K562 (cell line): Measurements from ENCODE around the gene MRPL58. TPM values are rescaled to one million over a fixed set of nuclear protein-coding genes. Genes with fewer than 3 reads are reported as not detected.

Experiments
- ADNP ChIP-seq: fragments of 200-800 bp; sonication (Bioruptor generic); IDR thresholded peaks from 2 replicates; pipeline ENCODE4 v1.6.1; 2016; ENCODE audit warnings: missing genetic modification characterization, missing compliant biosample characterization
- CHD4 ChIP-seq: fragments of 200-600 bp; sonication (generic); IDR thresholded peaks from 3 replicates; pipeline ENCODE4 v1.6.1; 2012; ENCODE audit warnings: low read depth, mild to moderate bottlenecking, mixed read lengths, low read length, inconsistent platforms; ENCODE audit not compliant: insufficient read depth, insufficient replicate concordance, poor library complexity, severe bottlenecking
- GABPA ChIP-seq: fragments of 200-800 bp; sonication (Bioruptor generic); conservative IDR thresholded peaks from 2 replicates; pipeline ENCODE4 v1.6.1; 2016; ENCODE audit warnings: low read depth, missing genetic modification characterization, missing compliant biosample characterization
- PHF21A ChIP-seq: fragments of 450-650 bp; IDR thresholded peaks from 2 replicates; pipeline ENCODE4 v1.6.1; 2017; ENCODE audit warnings: low read depth, borderline replicate concordance
- RAD51 ChIP-seq: fragments of 450-650 bp; IDR thresholded peaks from 2 replicates; pipeline ENCODE4 v1.7.1; 2016; ENCODE audit warnings: low read depth, mild to moderate bottlenecking, borderline replicate concordance
- RBFOX2 ChIP-seq: fragments of 200-400 bp; formaldehyde crosslinking; IDR thresholded peaks from 2 replicates; pipeline ENCODE4 v1.6.1; 2017; ENCODE audit warnings: low read depth, mild to moderate bottlenecking, low read length, moderate library complexity
- RNF2 ChIP-seq: sonication (generic); IDR thresholded peaks from 2 replicates; pipeline ENCODE4 v1.6.1; 2016
- TCFL5 ChIP-seq: fragments of 250-450 bp; sonication (Bioruptor Pico); conservative IDR thresholded peaks from 2 replicates; pipeline ENCODE4 v1.6.1; 2021; ENCODE audit warnings: mild to moderate bottlenecking, moderate library complexity, matching md5 sums
- THRB ChIP-seq: fragments of 450-650 bp; formaldehyde crosslinking; conservative IDR thresholded peaks from 2 replicates; pipeline ENCODE4 v1.4.0; 2022; ENCODE audit warnings: mild to moderate bottlenecking, missing genetic modification characterization
- XRCC3 ChIP-seq: fragments of 450-650 bp; IDR thresholded peaks from 2 replicates; pipeline ENCODE4 v1.6.1; 2017; ENCODE audit warnings: mild to moderate bottlenecking, moderate library complexity
- ZNF124 ChIP-seq: sonication (generic); formaldehyde crosslinking; IDR thresholded peaks from 2 replicates; pipeline ENCODE4 v1.8.1; 2022; ENCODE audit warnings: missing genetic modification reagents
- ZNF197 ChIP-seq: fragments of 200-800 bp; sonication (Bioruptor generic); IDR thresholded peaks from 2 replicates; pipeline ENCODE4 v1.6.1; 2016; ENCODE audit warnings: low read depth, missing genetic modification characterization, missing compliant biosample characterization
- ZNF217 ChIP-seq: sonication (generic); formaldehyde crosslinking; IDR thresholded peaks from 2 replicates; pipeline ENCODE4 v1.8.0; 2022; ENCODE audit warnings: mild to moderate bottlenecking, missing genetic modification reagents
- ZNF274 ChIP-seq: IDR thresholded peaks from 2 replicates; pipeline ENCODE4 v1.6.1; 2011; ENCODE audit warnings: low read depth, mild to moderate bottlenecking, low read length, moderate library complexity, borderline replicate concordance
- ZNF77 ChIP-seq: fragments of 250-450 bp; sonication (Bioruptor Pico); IDR thresholded peaks from 2 replicates; pipeline ENCODE4 v1.5.0; 2020
- polyA plus RNA-seq, 8 experiments: library from polyadenylated mRNA; depleted of rRNA in 4 of 8; stranded (reverse) in 5 of 8; unstranded in 3 of 8; fragments of >200 nt; fragmentation: Nextera tagmentation in 2 of 8; fragmentation: Illumina TruSeq in 1 of 8; extraction: Ambion mirVana in 2 of 8; extraction: Trizol in 1 of 8; gene quantifications; 2 replicates each; pipeline versions ENCODE4 v1.2.1 to v1.2.3, GENCODE V29; 2011 to 2014; ENCODE audit warnings: inconsistent platforms in 1 of 8, missing spikeins in 1 of 8
- total RNA-seq, 7 experiments: library from RNA; depleted of rRNA in 6 of 7; stranded (reverse); fragments of >200 nt in 6 of 7; fragmentation: Illumina TruSeq in 2 of 7; extraction: Trizol in 2 of 7; gene quantifications; 2 replicates each; pipeline versions ENCODE4 v1.2.1 to v1.2.3, GENCODE V29; 2011 to 2021; ENCODE audit warnings: low replicate concordance in 1 of 7
- TF ChIP-seq, protein P1 (sequence below): fragments of 450-650 bp; IDR thresholded peaks from 2 replicates; pipeline ENCODE4 v1.6.1; 2016; ENCODE audit warnings: mild to moderate bottlenecking, moderate library complexity

MRPL58 gene
- total and polyA plus RNA-seq, 9 of the 15 experiments (the other 6 are each of a cell fraction or from before 2014, with no cell fraction given): 30.8 to 107 (median 72.4) TPM

DNA sequence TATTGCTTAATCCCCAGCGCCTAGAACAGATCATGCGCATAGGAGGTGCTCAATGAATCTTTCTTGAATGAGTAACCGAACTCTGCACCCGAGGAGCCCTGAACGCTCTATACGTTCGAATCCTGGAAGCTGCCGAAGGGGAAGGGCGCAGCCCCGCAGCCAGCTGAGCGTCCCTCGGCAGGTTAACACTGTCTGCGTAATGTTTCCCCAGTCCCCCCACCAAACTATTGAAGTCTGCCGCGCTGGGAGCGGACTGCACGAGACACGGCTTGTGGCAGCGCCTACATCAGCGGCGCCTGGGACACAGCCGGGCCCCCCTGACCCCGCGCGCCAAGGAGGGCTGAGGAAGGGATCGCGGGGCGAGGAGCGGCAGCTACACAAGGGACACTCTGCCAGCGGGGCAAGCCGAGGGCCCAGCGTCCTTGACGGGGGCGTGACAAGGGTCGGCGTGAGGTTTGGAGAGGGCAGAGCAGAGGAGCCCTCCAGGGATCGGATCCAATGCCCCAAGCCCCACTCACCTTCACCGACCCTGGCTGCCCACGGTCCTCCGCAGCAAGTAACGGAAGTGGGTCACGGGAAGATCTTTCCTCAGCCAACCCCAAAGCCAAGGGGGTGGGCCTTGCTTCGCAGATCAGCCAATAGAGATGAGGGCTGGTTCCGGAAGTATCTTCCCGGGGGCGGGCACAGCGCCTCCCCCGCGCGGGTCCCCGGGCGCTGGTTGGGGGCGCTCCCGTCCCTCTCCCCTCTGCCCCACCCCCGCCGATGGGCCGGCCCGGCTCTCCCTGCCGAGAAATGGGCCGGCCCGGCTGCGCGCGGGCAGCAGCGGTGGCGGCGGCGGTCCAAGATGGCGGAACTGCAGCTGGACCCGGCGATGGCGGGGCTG lies 34.2 kb downstream of the MRPL58 start, which contains the start of the genes ATP5PD and KCTD2 (continued):
- TF ChIP-seq, protein P1, sequence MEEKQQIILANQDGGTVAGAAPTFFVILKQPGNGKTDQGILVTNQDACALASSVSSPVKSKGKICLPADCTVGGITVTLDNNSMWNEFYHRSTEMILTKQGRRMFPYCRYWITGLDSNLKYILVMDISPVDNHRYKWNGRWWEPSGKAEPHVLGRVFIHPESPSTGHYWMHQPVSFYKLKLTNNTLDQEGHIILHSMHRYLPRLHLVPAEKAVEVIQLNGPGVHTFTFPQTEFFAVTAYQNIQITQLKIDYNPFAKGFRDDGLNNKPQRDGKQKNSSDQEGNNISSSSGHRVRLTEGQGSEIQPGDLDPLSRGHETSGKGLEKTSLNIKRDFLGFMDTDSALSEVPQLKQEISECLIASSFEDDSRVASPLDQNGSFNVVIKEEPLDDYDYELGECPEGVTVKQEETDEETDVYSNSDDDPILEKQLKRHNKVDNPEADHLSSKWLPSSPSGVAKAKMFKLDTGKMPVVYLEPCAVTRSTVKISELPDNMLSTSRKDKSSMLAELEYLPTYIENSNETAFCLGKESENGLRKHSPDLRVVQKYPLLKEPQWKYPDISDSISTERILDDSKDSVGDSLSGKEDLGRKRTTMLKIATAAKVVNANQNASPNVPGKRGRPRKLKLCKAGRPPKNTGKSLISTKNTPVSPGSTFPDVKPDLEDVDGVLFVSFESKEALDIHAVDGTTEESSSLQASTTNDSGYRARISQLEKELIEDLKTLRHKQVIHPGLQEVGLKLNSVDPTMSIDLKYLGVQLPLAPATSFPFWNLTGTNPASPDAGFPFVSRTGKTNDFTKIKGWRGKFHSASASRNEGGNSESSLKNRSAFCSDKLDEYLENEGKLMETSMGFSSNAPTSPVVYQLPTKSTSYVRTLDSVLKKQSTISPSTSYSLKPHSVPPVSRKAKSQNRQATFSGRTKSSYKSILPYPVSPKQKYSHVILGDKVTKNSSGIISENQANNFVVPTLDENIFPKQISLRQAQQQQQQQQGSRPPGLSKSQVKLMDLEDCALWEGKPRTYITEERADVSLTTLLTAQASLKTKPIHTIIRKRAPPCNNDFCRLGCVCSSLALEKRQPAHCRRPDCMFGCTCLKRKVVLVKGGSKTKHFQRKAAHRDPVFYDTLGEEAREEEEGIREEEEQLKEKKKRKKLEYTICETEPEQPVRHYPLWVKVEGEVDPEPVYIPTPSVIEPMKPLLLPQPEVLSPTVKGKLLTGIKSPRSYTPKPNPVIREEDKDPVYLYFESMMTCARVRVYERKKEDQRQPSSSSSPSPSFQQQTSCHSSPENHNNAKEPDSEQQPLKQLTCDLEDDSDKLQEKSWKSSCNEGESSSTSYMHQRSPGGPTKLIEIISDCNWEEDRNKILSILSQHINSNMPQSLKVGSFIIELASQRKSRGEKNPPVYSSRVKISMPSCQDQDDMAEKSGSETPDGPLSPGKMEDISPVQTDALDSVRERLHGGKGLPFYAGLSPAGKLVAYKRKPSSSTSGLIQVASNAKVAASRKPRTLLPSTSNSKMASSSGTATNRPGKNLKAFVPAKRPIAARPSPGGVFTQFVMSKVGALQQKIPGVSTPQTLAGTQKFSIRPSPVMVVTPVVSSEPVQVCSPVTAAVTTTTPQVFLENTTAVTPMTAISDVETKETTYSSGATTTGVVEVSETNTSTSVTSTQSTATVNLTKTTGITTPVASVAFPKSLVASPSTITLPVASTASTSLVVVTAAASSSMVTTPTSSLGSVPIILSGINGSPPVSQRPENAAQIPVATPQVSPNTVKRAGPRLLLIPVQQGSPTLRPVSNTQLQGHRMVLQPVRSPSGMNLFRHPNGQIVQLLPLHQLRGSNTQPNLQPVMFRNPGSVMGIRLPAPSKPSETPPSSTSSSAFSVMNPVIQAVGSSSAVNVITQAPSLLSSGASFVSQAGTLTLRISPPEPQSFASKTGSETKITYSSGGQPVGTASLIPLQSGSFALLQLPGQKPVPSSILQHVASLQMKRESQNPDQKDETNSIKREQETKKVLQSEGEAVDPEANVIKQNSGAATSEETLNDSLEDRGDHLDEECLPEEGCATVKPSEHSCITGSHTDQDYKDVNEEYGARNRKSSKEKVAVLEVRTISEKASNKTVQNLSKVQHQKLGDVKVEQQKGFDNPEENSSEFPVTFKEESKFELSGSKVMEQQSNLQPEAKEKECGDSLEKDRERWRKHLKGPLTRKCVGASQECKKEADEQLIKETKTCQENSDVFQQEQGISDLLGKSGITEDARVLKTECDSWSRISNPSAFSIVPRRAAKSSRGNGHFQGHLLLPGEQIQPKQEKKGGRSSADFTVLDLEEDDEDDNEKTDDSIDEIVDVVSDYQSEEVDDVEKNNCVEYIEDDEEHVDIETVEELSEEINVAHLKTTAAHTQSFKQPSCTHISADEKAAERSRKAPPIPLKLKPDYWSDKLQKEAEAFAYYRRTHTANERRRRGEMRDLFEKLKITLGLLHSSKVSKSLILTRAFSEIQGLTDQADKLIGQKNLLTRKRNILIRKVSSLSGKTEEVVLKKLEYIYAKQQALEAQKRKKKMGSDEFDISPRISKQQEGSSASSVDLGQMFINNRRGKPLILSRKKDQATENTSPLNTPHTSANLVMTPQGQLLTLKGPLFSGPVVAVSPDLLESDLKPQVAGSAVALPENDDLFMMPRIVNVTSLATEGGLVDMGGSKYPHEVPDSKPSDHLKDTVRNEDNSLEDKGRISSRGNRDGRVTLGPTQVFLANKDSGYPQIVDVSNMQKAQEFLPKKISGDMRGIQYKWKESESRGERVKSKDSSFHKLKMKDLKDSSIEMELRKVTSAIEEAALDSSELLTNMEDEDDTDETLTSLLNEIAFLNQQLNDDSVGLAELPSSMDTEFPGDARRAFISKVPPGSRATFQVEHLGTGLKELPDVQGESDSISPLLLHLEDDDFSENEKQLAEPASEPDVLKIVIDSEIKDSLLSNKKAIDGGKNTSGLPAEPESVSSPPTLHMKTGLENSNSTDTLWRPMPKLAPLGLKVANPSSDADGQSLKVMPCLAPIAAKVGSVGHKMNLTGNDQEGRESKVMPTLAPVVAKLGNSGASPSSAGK: no peak
- TF ChIP-seq THRB (CRISPR knock-in tag) (no peak), ZNF124 (CRISPR knock-in tag) (no peak), RAD51 (no peak), CHD4 (no peak), ADNP (no peak), GABPA (tag) (peak; percentile 98), RBFOX2 (peak; percentile 88), XRCC3 (no peak), ZNF197 (CRISPR knock-in tag) (no peak), TCFL5 (no peak), ZNF274 (no peak), ZNF217 (CRISPR knock-in tag) (no peak), ZNF77 (CRISPR knock-in tag) (no peak), PHF21A (no peak), RNF2 (no peak)
